Smooth muscle cell (in vitro differentiated cells): ENCODE results near the gene TRAPPC3L. TPM values are rescaled to one million over a fixed set of nuclear protein-coding genes. Genes with fewer than 3 reads are reported as not detected.
A peak's percentile ranks its signal among the peaks of the same experiment; 100 is the strongest.

ENCODE experiments used
- DNase-seq: peaks from one replicate; lab custom pipeline; 2025; ENCODE audit not compliant: unreplicated experiment; lab: John Stamatoyannopoulos, UW
- H2AFZ ChIP-seq: fragments of 200-600 bp; sonication (generic); 2 replicates; pipeline ENCODE4 v1.6.0; 2016; ENCODE audit warnings: antibody characterized with exemption, low read depth, mild to moderate bottlenecking
- H3F3A ChIP-seq: fragments of 200-600 bp; sonication (generic); 2 replicates; pipeline ENCODE4 v1.6.0; 2017; ENCODE audit warnings: antibody characterized with exemption, low read depth
- H3K27ac ChIP-seq: fragments of 200-600 bp; sonication (generic); 2 replicates; pipeline ENCODE4 v1.5.1; 2016; ENCODE audit warnings: low read depth, mild to moderate bottlenecking
- H3K27me3 ChIP-seq: fragments of 200-600 bp; sonication (generic); 2 replicates; pipeline ENCODE4 v1.6.1; 2016; ENCODE audit warnings: low read depth, mild to moderate bottlenecking
- H3K36me3 ChIP-seq: fragments of 200-600 bp; sonication (generic); 2 replicates; pipeline ENCODE4 v1.5.1; 2016; ENCODE audit warnings: low read depth
- H3K4me1 ChIP-seq: fragments of 200-600 bp; sonication (generic); 2 replicates; pipeline ENCODE4 v1.5.1; 2016; ENCODE audit warnings: low read depth
- H3K4me2 ChIP-seq: fragments of 200-600 bp; sonication (generic); 2 replicates; pipeline ENCODE4 v1.6.0; 2016; ENCODE audit warnings: mild to moderate bottlenecking
- H3K4me3 ChIP-seq: fragments of 200-600 bp; sonication (generic); 2 replicates; pipeline ENCODE4 v1.5.1; 2016; ENCODE audit warnings: mild to moderate bottlenecking
- H3K79me2 ChIP-seq: fragments of 200-600 bp; sonication (generic); 2 replicates; pipeline ENCODE4 v1.6.0; 2016; ENCODE audit warnings: low read depth, mild to moderate bottlenecking
- H3K9ac ChIP-seq: fragments of 200-600 bp; sonication (generic); 2 replicates; pipeline ENCODE4 v1.6.0; 2016; ENCODE audit warnings: low read depth
- H3K9me3 ChIP-seq: fragments of 200-600 bp; sonication (generic); replicated peaks from 2 replicates; pipeline ENCODE4 v1.5.1; 2016; ENCODE audit warnings: low read depth
- H4K20me1 ChIP-seq: fragments of 200-600 bp; sonication (generic); 2 replicates; pipeline ENCODE4 v1.6.0; 2016; ENCODE audit warnings: low read depth
- WGBS: methylation state at CpG from one replicate; pipeline ENCODE4 v1.1.7; 2016; ENCODE audit warnings: low lambda C conversion rate; 5-methylcytosine and 5-hydroxymethylcytosine counted together
- polyA plus RNA-seq: library from polyadenylated mRNA; unstranded; fragments of >200 nt; fragmentation: Nextera tagmentation; extraction: Ambion mirVana; gene quantifications from 2 replicates; pipeline ENCODE4 v1.2.1, GENCODE V29; 2016
- total RNA-seq: library from RNA; depleted of rRNA; stranded (reverse); fragments of >200 nt; gene quantifications from 2 replicates; pipeline ENCODE4 v1.2.3, GENCODE V29; 2014
- TF ChIP-seq, protein P1 (sequence below): fragments of 200-600 bp; sonication (generic); IDR thresholded peaks from 2 replicates; pipeline ENCODE4 v1.5.1; 2017; ENCODE audit warnings: borderline replicate concordance, mild to moderate bottlenecking, antibody characterized with exemption; ENCODE audit not compliant: insufficient read depth, poor library complexity, severe bottlenecking

TRAPPC3L gene
- total and polyA plus RNA-seq, 2 experiments from 2014 or later, result 0.11 TPM; not detected in 1

DNA sequence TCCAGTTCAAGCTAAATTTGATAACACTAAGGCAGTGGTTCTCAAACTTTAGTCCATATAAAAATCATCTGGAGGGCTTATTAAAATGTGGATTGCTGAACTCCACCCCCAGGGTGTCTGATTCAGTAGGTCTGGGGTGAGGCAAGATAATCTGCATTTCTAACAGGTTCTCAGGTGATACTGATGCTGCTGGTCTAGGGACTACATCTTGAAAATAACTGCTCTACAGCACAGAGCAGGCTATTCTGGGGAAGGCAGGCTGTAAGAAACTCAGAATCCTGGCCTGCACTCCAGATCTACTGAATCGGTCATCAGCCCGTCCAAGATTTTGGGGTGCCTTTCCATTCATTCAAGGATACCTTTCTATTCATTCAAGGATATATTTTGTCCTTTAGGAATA is 22.6 kb downstream of the TRAPPC3L start:
- Histone ChIP-seq H3K36me3 (no peaks in the 10 kb centered on the region), H3F3A (no peaks in the 10 kb centered on the region), H3K4me1 (no peaks in the 10 kb centered on the region), H2AFZ (no peak overlapping the region), H4K20me1 (no peaks in the 10 kb centered on the region), H3K9me3 (no peaks in the 10 kb centered on the region), H3K4me2 (no peak overlapping the region), H3K4me3 (no peak overlapping the region), H3K27me3 (no peaks in the 10 kb centered on the region), H3K9ac (no peak overlapping the region), H3K27ac (no peak overlapping the region), H3K79me2 (no peaks in the 10 kb centered on the region)
- no peak for DNase-seq
- WGBS, result 80% methylated on average over 2 of the region's 2 CpGs
- TF ChIP-seq, protein P1, sequence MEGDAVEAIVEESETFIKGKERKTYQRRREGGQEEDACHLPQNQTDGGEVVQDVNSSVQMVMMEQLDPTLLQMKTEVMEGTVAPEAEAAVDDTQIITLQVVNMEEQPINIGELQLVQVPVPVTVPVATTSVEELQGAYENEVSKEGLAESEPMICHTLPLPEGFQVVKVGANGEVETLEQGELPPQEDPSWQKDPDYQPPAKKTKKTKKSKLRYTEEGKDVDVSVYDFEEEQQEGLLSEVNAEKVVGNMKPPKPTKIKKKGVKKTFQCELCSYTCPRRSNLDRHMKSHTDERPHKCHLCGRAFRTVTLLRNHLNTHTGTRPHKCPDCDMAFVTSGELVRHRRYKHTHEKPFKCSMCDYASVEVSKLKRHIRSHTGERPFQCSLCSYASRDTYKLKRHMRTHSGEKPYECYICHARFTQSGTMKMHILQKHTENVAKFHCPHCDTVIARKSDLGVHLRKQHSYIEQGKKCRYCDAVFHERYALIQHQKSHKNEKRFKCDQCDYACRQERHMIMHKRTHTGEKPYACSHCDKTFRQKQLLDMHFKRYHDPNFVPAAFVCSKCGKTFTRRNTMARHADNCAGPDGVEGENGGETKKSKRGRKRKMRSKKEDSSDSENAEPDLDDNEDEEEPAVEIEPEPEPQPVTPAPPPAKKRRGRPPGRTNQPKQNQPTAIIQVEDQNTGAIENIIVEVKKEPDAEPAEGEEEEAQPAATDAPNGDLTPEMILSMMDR, result no peak

DNA sequence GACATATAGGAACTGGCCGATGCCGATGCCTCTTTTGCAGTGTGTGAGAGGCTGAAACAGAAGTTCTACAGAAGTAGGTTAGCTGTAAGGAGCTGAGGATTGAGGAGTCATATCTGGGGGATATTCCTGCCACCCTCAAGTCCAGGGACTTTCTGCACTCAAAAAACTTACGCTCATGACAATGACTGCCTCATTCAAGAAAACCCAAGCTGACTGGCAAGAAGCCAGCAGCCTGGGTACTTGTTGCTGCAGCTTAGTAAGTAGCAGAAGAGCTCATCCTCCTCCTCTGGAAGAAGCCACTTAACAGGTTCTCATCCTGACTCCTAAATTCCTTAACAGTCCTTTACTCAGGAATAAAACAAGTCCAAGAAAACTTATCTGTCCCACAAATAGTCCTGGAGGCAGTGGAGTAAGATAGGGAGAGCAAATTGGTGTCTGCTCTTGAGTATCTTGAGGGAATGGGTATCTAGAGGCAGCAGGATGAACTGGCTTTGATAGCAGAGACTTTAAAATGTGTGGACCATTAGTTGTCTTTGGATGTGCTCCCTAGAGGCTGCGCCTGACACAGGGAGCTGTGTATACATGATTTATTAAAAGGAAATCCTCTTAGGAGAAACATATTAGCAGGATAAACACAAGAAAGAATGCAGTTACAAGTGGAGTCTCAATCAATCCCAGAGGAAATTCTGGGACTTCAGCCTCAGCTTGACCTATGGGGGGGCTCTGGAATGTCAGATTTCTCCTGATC is 26.7 kb downstream of the TRAPPC3L start:
- H3K9ac ChIP-seq, result no peak overlapping the region
- DNase-seq, result no peak
- no peak overlapping the region for H3K4me3 ChIP-seq
- H3K9me3 ChIP-seq, result no peaks in the 10 kb centered on the region
- no peaks in the 10 kb centered on the region for H3F3A ChIP-seq
- TF ChIP-seq, protein P1, result no peak
- H3K27ac ChIP-seq, result no peak overlapping the region
- H2AFZ ChIP-seq, result no peak overlapping the region
- H3K36me3 ChIP-seq, result no peaks in the 10 kb centered on the region
- no peaks in the 10 kb centered on the region for H3K27me3 ChIP-seq
- WGBS, result 74% methylated on average over 4 of the region's 4 CpGs
- no peaks in the 10 kb centered on the region for H4K20me1 ChIP-seq
- no peaks in the 10 kb centered on the region for H3K4me1 ChIP-seq
- H3K79me2 ChIP-seq, result no peaks in the 10 kb centered on the region
- no peak overlapping the region for H3K4me2 ChIP-seq

GRCh38 chr6:116515141-116515540 is 30.3 kb downstream of the TRAPPC3L start:
- Histone ChIP-seq H3K36me3 (no peaks in the 10 kb centered on the region), H3K4me1 (peaks cover 16% of the 10 kb centered on the region), H3K4me2 (no peak overlapping the region), H3K9ac (no peak overlapping the region), H3K27ac (no peak overlapping the region), H3F3A (no peaks in the 10 kb centered on the region), H3K4me3 (no peak overlapping the region), H3K27me3 (no peaks in the 10 kb centered on the region), H4K20me1 (no peaks in the 10 kb centered on the region), H2AFZ (no peak overlapping the region), H3K79me2 (peaks cover 9% of the 10 kb centered on the region), H3K9me3 (no peaks in the 10 kb centered on the region)
- TF ChIP-seq, protein P1, result no peak
- DNase-seq, result no peak

DNA sequence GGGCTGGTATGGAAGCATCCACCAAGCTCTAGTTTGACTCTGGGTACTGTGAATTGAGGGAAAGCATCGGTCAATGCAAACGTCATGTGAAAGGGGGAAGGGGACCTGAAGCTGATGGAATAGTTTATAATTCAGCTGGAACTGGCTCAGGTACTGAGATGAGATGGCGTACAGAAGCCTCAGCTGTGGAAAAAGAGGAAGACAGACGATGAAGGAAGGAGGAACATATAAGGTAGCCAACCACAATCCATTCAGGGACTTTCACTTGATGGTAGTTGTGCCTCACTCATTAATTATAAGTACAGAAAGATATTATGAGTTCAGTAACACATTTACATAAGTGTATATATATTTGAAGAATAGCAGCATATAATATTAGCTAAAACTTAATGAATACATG is 31.4 kb downstream of the TRAPPC3L start:
- Histone ChIP-seq H4K20me1 (no peaks in the 10 kb centered on the region), H3F3A (no peaks in the 10 kb centered on the region), H3K36me3 (no peaks in the 10 kb centered on the region), H3K9ac (no peak overlapping the region), H3K4me1 (peaks cover 16% of the 10 kb centered on the region), H2AFZ (no peak overlapping the region), H3K4me2 (peak overlapping the region; percentile 90), H3K27ac (no peak overlapping the region), H3K4me3 (no peak overlapping the region), H3K27me3 (no peaks in the 10 kb centered on the region), H3K9me3 (no peaks in the 10 kb centered on the region), H3K79me2 (peaks cover 9% of the 10 kb centered on the region)
- TF ChIP-seq, protein P1, result no peak
- WGBS, result 93% methylated on average over 4 of the region's 4 CpGs
- no peak for DNase-seq
